ENCODE results near the gene PLEKHM1. TPM values are rescaled to one million over a fixed set of nuclear protein-coding genes. Genes with fewer than 3 reads are reported as not detected.

Gene PLEKHM1
- total RNA-seq, 3 donors from 2014 or later (not counting 1 experiment from before 2014, with no cell fraction given), result 140 to 160 (median 158) TPM

GRCh38 chr17:45398800-45399199, 91.7 kb downstream of the PLEKHM1 start:
- 89% methylated on average over 5 of the region's 5 CpGs for WGBS (ENCODE audit: insufficient coverage)
- Histone ChIP-seq H3K36me3 (ENCODE audit: control insufficient read depth, insufficient read depth, low read length) (peaks cover 91% of the 10 kb centered on the region), H3K4me1 (ENCODE audit: control insufficient read depth, insufficient read depth, low read length) (peaks cover 6% of the 10 kb centered on the region), H3K27me3 (ENCODE audit: control insufficient read depth, insufficient read depth, low read length) (no peaks in the 10 kb centered on the region), H3K9me3 (ENCODE audit: control insufficient read depth, insufficient read depth, low read length) (no peaks in the 10 kb centered on the region), H3K27ac (ENCODE audit: low read length) (no peak overlapping the region), H3K4me3 (ENCODE audit: low read length) (no peak overlapping the region)
- Mint-ChIP-seq H3K9me3 (no peaks in the 10 kb centered on the region), H3K4me3 (no peak overlapping the region), H3K36me3 (peaks cover 16% of the 10 kb centered on the region), H3K27me3 (ENCODE audit: low read depth in 2 of 2) (no peaks in the 10 kb centered on the region), H3K27ac (peak overlapping the region; percentile 23 to 47), H3K4me1 (peaks cover 7 to 14% of the 10 kb centered on the region in 2 donors)
- no peak for TF ChIP-seq CTCF (IDR thresholded peaks at IDR 0.05)
- DNase-seq (no peak), ATAC-seq (no peak)
- intact Hi-C loops (cut with micrococcal nuclease), result no loop called here

- DNase-seq (no peak), ATAC-seq (no peak)
- H3K4me3 ChIP-seq (ENCODE audit: low read length), result no peak overlapping the region
- WGBS (ENCODE audit: insufficient coverage), result 96% methylated on average over 5 of the region's 5 CpGs
- TF ChIP-seq CTCF (IDR thresholded peaks at IDR 0.05), result no peak
- H3K36me3 ChIP-seq (ENCODE audit: control insufficient read depth, insufficient read depth, low read length), result peaks cover 81% of the 10 kb centered on the region
- Mint-ChIP-seq H3K27ac (no peak overlapping the region), H3K27me3 (ENCODE audit: low read depth in 2 of 2) (no peaks in the 10 kb centered on the region), H3K9me3 (no peaks in the 10 kb centered on the region), H3K4me1 (peaks cover 15 to 23% of the 10 kb centered on the region in 2 donors), H3K36me3 (peaks cover 16% of the 10 kb centered on the region), H3K4me3 (no peak overlapping the region)
- no peaks in the 10 kb centered on the region for H3K9me3 ChIP-seq (ENCODE audit: control insufficient read depth, insufficient read depth, low read length)
- H3K4me1 ChIP-seq (ENCODE audit: control insufficient read depth, insufficient read depth, low read length), result peaks cover 6% of the 10 kb centered on the region
- intact Hi-C loops (cut with micrococcal nuclease), result no loop called here
- no peak overlapping the region for H3K27ac ChIP-seq (ENCODE audit: low read length)
- no peaks in the 10 kb centered on the region for H3K27me3 ChIP-seq (ENCODE audit: control insufficient read depth, insufficient read depth, low read length)
These were observed 92.7 kb downstream of the PLEKHM1 start for GRCh38 chr17:45397796-45398195.

GRCh38 chr17:45396496-45397205, 93.9 kb downstream of the PLEKHM1 start:
- H3K27ac ChIP-seq (ENCODE audit: low read length), result no peak overlapping the region
- H3K4me1 Mint-ChIP-seq, result peaks cover 16 to 21% of the 10 kb centered on the region in 2 donors
- peak overlapping the region; percentile 15 to 80 for H3K27ac Mint-ChIP-seq
- no peaks in the 10 kb centered on the region for H3K27me3 Mint-ChIP-seq (ENCODE audit: low read depth in 2 of 2)
- H3K9me3 ChIP-seq (ENCODE audit: control insufficient read depth, insufficient read depth, low read length), result no peaks in the 10 kb centered on the region
- DNase-seq (no peak), ATAC-seq (no peak)
- peaks cover 6% of the 10 kb centered on the region for H3K4me1 ChIP-seq (ENCODE audit: control insufficient read depth, insufficient read depth, low read length)
- no peak overlapping the region for H3K4me3 ChIP-seq (ENCODE audit: low read length)
- no peaks in the 10 kb centered on the region for H3K9me3 Mint-ChIP-seq
- H3K36me3 Mint-ChIP-seq, result peaks cover 13% of the 10 kb centered on the region
- H3K36me3 ChIP-seq (ENCODE audit: control insufficient read depth, insufficient read depth, low read length), result peaks cover 70% of the 10 kb centered on the region
- intact Hi-C loops (cut with micrococcal nuclease), result no loop called here
- no peaks in the 10 kb centered on the region for H3K27me3 ChIP-seq (ENCODE audit: control insufficient read depth, insufficient read depth, low read length)
- H3K4me3 Mint-ChIP-seq, result no peak overlapping the region
- no peak for TF ChIP-seq CTCF (IDR thresholded peaks at IDR 0.05)
- WGBS (ENCODE audit: insufficient coverage), result 95% methylated on average over 50 of the region's 50 CpGs

Data from natural killer cell (primary cell).